Inflammatory macrophage treated with lipopolysaccharide for 1 hour (primary cell): ENCODE data around the gene CLEC7A.

Experiments used
- DNase-seq, 2 donors: peaks; one replicate each; pipeline ENCODE4 v3.0.0-alpha.2; 2020 to 2022

CLEC7A gene

GRCh38 chr12:10140001-10140400 lies 10.0 kb upstream of the CLEC7A start:
- DNase-seq: peak; percentile 55 to 81

GRCh38 chr12:10136637-10137205 lies 6.7 kb upstream of the CLEC7A start:
- DNase-seq: no peak

DNA sequence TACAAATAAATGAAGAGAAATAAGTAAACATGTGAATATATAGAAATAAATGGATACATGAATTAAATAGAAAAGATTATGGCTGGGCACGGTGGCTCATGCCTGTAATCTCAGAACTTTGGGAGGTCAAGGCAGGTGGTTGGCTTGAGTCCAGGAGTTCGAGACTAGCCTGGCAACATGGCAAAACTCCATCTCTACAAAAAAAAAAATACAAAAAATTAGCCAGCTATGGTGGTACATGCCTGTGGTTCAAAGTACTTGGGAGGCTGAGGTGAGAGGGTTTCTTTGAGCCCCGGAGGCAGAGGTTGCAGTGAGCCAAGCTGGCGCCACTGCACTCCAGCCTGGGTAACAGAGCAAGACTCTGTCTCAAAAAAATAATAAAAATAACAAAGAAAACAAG lies 5.1 kb upstream of the CLEC7A start:
- no peak for DNase-seq

DNA sequence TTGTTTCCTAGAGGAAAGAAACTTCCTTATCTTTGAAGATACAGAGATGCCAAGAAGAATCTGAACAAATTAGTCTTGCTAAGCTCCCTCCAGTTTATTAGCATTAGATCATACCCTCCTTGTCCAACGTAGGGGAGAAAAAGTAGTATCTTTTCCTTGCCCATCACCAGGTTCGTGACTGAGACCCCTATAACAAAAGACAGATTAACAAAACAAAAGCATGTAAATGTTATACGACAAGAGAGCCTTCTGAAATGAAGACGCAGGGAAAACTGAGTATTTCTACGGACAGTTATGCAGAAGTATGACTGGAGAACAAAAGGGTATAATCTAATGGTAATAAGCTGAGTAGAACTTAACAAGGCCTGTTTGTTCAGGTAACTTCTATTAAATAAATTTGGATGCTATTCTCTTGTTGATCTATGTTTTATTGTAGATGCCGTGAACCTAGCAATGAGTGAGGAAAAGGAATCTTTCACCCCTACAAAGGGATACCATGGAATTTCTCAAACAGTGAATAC lies 2.9 kb upstream of the CLEC7A start:
- no peak for DNase-seq

- peak; percentile 77 to 78 for DNase-seq
Measured at GRCh38 chr12:10131111-10131690, 1.2 kb upstream of the CLEC7A start.

- DNase-seq: peak; percentile 98 to 99
Measured at GRCh38 chr12:10128687-10129086, 1.3 kb downstream of the CLEC7A start.

- peak; percentile 43 to 52 for DNase-seq
Measured at GRCh38 chr12:10126413-10126812, 3.6 kb downstream of the CLEC7A start.

DNA sequence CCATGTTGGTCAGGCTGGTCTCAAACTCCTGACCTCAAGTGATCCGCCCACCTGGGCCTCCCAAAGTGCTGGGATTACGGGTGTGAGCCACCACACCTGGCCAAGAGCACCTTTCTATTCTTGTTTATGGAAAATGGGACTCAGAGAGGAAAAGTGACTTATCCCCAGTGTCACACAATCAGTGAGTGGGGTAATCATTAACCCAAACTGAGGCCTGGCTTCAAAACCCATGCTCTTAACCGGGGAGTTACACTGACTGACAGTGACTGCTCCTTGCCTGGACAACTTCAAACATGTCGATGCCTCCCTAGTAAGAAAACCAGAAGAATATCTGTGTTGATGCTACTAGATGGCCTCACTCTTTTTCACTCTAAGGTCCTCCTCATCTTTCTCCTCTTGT lies 7.3 kb downstream of the CLEC7A start:
- no peak for DNase-seq

- peak; percentile 86 to 88 for DNase-seq
Measured at GRCh38 chr12:10121278-10121677, 8.7 kb downstream of the CLEC7A start.

DNA sequence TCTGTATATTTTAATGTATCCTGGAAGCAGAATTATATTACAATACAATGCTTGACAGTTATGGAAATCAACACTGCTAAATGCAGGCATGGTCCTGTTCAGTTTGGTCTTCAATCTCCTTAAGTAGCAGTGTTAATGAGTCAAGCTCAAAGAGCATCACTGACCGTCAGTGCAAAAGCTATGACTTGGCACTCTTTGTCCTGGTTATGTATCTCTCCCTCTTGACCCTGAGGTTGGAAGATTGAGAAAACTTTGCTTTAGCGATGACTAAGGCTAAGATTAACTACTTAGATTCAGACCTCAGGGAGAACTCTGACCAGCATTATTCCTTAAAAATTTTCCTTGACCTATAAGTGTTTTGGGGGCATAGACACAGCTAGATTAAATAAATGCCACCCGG lies 10.9 kb downstream of the CLEC7A start:
- peak; percentile 46 to 60 for DNase-seq

DNA sequence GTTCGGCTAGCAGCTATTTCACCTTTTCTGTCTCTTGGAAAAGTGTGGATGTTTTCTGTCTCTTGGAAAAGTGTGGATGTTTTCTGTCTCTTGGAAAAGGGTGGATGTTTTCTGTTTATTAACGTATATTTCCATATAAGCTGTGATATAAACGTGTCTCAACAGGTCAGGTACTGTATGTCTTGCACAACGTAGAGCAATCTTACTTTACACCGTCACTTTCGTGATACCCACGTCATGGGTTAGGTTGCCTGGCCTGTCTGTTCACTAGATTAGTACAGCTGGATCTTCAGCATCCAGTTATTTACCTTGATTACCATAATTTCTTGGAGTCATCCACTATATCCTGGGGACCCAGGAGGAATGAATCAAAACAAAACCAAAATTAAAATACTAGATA lies 14.1 kb downstream of the CLEC7A start:
- DNase-seq: no peak

DNA sequence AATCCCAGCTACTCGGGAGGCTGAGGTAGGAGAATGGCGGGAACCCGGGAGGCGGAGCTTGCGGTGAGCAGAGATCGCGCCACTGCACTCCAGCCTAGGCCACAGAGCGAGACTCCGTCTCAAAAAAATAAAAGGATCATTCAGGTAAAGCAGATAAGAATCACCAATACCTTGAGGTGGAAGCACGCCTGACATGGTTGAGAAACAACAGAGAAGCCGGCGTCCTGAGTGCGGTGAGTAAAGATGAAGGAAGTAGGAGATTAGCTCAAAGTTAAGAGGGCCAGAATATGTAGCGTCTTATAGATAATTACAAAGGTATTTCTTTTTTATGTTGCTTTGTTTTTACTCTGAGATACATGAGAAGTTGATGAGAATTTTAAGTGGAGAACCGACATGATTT lies 14.7 kb downstream of the CLEC7A start:
- no peak for DNase-seq

- no peak for DNase-seq
Measured at GRCh38 chr12:10113920-10114319, 16.1 kb downstream of the CLEC7A start.

- no peak for DNase-seq
Measured at GRCh38 chr12:10113075-10113474, 16.9 kb downstream of the CLEC7A start.

- no peak for DNase-seq
Measured at GRCh38 chr12:10111451-10111850, 18.5 kb downstream of the CLEC7A start.

GRCh38 chr12:10110256-10110844 lies 19.6 kb downstream of the CLEC7A start:
- DNase-seq: no peak

- peak; percentile 60 to 66 for DNase-seq
Measured at GRCh38 chr12:10102322-10102721, 27.7 kb downstream of the CLEC7A start.

- DNase-seq: no peak
Measured at GRCh38 chr12:10101648-10102220, 28.3 kb downstream of the CLEC7A start.

- no peak for DNase-seq
Measured at GRCh38 chr12:10101042-10101579, 28.9 kb downstream of the CLEC7A start.

GRCh38 chr12:10098791-10099190 lies 31.2 kb downstream of the CLEC7A start, which contains the start of gene CLEC1A:
CLEC1A (minus strand) TSS chr12:10098985; CDS start chr12:10098922, 63 bp downstream.
- DNase-seq: no peak

GRCh38 chr12:10097521-10097920 lies 32.5 kb downstream of the CLEC7A start:
- peak; percentile 37 to 55 for DNase-seq

GRCh38 chr12:10095971-10096370 lies 34.0 kb downstream of the CLEC7A start:
- DNase-seq: no peak

DNA sequence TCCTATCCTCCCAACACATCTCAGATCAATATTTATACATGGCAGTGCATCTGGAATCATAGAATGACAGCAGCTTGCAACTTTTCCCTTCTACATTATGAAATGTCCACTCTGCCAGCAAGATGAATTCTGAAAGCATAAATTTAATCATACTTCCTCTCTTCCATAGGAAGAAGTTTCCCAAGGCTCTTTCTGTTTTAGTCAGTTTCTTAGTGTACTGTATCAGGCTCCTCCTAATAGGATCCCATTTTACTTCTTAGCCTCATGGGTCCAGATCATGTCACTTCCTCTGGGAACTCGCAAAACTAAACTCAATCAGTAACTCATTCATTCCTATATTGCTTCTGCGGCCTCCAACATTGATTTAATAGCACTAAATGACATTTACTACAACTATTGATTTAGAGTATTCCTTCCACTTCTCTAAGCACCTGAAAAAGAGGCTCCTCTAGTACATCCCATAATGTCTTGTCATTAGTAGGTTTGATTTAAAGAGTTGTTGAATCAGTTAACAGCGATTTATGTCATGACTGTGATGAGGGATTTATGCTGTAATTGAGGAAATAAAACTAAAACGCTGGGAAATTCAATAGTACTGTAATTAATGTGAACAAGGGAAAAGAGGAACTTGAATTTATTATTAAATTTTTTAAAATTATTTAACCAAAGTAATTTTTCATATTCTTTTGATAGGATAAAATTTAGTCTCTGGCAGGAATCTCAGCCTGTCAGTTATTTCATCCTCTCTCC lies 35.2 kb downstream of the CLEC7A start:
- peak; percentile 88 to 90 for DNase-seq
